Effector memory CD4-positive, alpha-beta T cell (primary cell): ENCODE measurements around the gene EMILIN1.
A peak's percentile ranks its signal among the peaks of the same experiment; 100 is the strongest.

ENCODE experiments used
- DNase-seq, 3 donors: peaks; one replicate each; pipeline ENCODE4 v3.0.0-alpha.2; 2020
- H3K27ac ChIP-seq: 2 replicates; pipeline ENCODE4 v1.7.0; 2013; ENCODE audit warnings: mild to moderate bottlenecking, low read length, moderate library complexity; ENCODE audit not compliant: insufficient read depth, poor library complexity, severe bottlenecking
- H3K27me3 ChIP-seq: replicated peaks from 2 replicates; pipeline ENCODE4 v1.7.0; 2013; ENCODE audit warnings: mild to moderate bottlenecking, low read length; ENCODE audit not compliant: insufficient read depth, control insufficient read depth, poor library complexity, severe bottlenecking
- H3K36me3 ChIP-seq: 2 replicates; pipeline ENCODE4 v1.7.0; 2013; ENCODE audit warnings: mild to moderate bottlenecking, low read length, moderate library complexity; ENCODE audit not compliant: control insufficient read depth, insufficient read depth
- H3K4me1 ChIP-seq: 2 replicates; pipeline ENCODE4 v1.7.0; 2013; ENCODE audit warnings: low read length, mild to moderate bottlenecking; ENCODE audit not compliant: control insufficient read depth, insufficient read depth, poor library complexity, severe bottlenecking
- H3K4me3 ChIP-seq: 2 replicates; pipeline ENCODE4 v1.7.0; 2013; ENCODE audit warnings: low read length, low read depth, mild to moderate bottlenecking; ENCODE audit not compliant: insufficient read depth, poor library complexity, severe bottlenecking
- H3K9me3 ChIP-seq: 2 replicates; pipeline ENCODE4 v1.7.0; 2013; ENCODE audit warnings: mild to moderate bottlenecking, low read length, moderate library complexity; ENCODE audit not compliant: control insufficient read depth

Gene EMILIN1

GRCh38 chr2:27133905-27134780 lies 55.7 kb downstream of the EMILIN1 start, which contains the start of gene PREB:
TSS of gene PREB (minus strand) at chr2:27134636. CDS start at chr2:27134421, 215 bp downstream.
- Histone ChIP-seq H3K36me3 (peaks cover 25% of the 10 kb centered on the region), H3K9me3 (no peaks in the 10 kb centered on the region), H3K4me3 (peak within 1 kb of the TSS; percentile 99), H3K4me1 (peaks cover 13% of the 10 kb centered on the region), H3K27ac (peak within 1 kb of the TSS; percentile 95), H3K27me3 (no peaks in the 10 kb centered on the region)
- peak; percentile 95 to 96 (median 96) for DNase-seq

GRCh38 chr2:27134781-27135477 lies 56.5 kb downstream of the EMILIN1 start:
- H3K4me3 ChIP-seq: peak overlapping the region; percentile 99
- no peaks in the 10 kb centered on the region for H3K27me3 ChIP-seq
- H3K27ac ChIP-seq: no peak overlapping the region
- peaks cover 17% of the 10 kb centered on the region for H3K36me3 ChIP-seq
- no peak for DNase-seq
- peaks cover 13% of the 10 kb centered on the region for H3K4me1 ChIP-seq
- no peaks in the 10 kb centered on the region for H3K9me3 ChIP-seq

GRCh38 chr2:27135478-27135955 lies 57.1 kb downstream of the EMILIN1 start:
- H3K4me3 ChIP-seq: no peak overlapping the region
- H3K9me3 ChIP-seq: no peaks in the 10 kb centered on the region
- H3K27me3 ChIP-seq: no peaks in the 10 kb centered on the region
- DNase-seq: no peak
- peaks cover 13% of the 10 kb centered on the region for H3K4me1 ChIP-seq
- H3K27ac ChIP-seq: no peak overlapping the region
- H3K36me3 ChIP-seq: peaks cover 11% of the 10 kb centered on the region
